H1 (cell line): ENCODE data around the gene BASP1. TPM values are rescaled to one million over a fixed set of nuclear protein-coding genes. Genes with fewer than 3 reads are reported as not detected.

Experiments
- CTCF ChIA-PET: fragments of 300-600 bp; sonication (Branson Sonifier 250); formaldehyde crosslinking; loops from one replicate; lab custom pipeline; 2021; ENCODE audit not compliant: partially characterized antibody; lab: Charles Lee
- POLR2A ChIA-PET: fragments of 300-600 bp; sonication (Branson Sonifier 250); formaldehyde crosslinking; loops from one replicate; lab custom pipeline; 2021; ENCODE audit warnings: inconsistent platforms; ENCODE audit not compliant: partially characterized antibody; lab: Charles Lee
- DNase-seq, 2 experiments: peaks; one replicate each; pipeline versions ENCODE4 v3.0.0 to v3.0.0-alpha.2; 2010 to 2022; ENCODE audit warnings: low spot score in 2 of 2, low read depth in 1 of 2, mixed read lengths in 1 of 2
- FAIRE-seq: peaks from 2 replicates; lab custom pipeline; 2011; peaks lifted over from hg19 to GRCh38; lab: Jason Lieb, UNC
- H2AFZ ChIP-seq: 2 replicates; pipeline ENCODE4 v1.8.1; 2012; ENCODE audit warnings: low read length, inconsistent platforms
- H2AK5ac ChIP-seq: 2 replicates; pipeline ENCODE4 v1.6.1; 2013; ENCODE audit warnings: low read depth, low read length
- H2BK120ac ChIP-seq: replicated peaks from 2 replicates; pipeline ENCODE3; 2013; ENCODE audit warnings: low read depth, low read length, inconsistent platforms
- H2BK12ac ChIP-seq: 2 replicates; pipeline ENCODE4 v1.6.1; 2013; ENCODE audit warnings: low read depth, low read length
- H2BK15ac ChIP-seq: 2 replicates; pipeline ENCODE4 v1.6.1; 2013; ENCODE audit warnings: low read length
- H2BK20ac ChIP-seq: 2 replicates; pipeline ENCODE4 v1.6.1; 2013; ENCODE audit warnings: low read length
- H2BK5ac ChIP-seq: 2 replicates; pipeline ENCODE4 v1.6.1; 2013; ENCODE audit warnings: low read depth, low read length
- H3K14ac ChIP-seq: 2 replicates; pipeline ENCODE4 v1.6.1; 2013; ENCODE audit warnings: inconsistent platforms; ENCODE audit not compliant: insufficient read length
- H3K18ac ChIP-seq: 2 replicates; pipeline ENCODE4 v1.6.1; 2013; ENCODE audit warnings: low read length; ENCODE audit errors: extremely low read depth
- H3K23ac ChIP-seq: 2 replicates; pipeline ENCODE4 v1.6.1; 2013; ENCODE audit warnings: inconsistent platforms; ENCODE audit not compliant: insufficient read length
- H3K23me2 ChIP-seq: 2 replicates; pipeline ENCODE4 v1.6.1; 2013; ENCODE audit warnings: low read depth, low read length
- H3K27ac ChIP-seq: 2 replicates; pipeline ENCODE4 v1.6.1; 2011; ENCODE audit warnings: low read depth, low read length, inconsistent platforms
- H3K27me3 ChIP-seq, 4 experiments: replicated peaks in 1 of 4; 1 replicate in 1 of 4; 2 replicates in 3 of 4; pipeline versions ENCODE4 v1.6.1 to v1.8.1; 2011 to 2013; ENCODE audit warnings: low read length in 3 of 4, mild to moderate bottlenecking in 3 of 4, inconsistent platforms in 2 of 4, mixed read lengths in 2 of 4, moderate library complexity in 1 of 4; ENCODE audit not compliant: control insufficient read depth in 3 of 4, insufficient read depth in 3 of 4; ENCODE audit errors: extremely low read depth in 1 of 4
- H3K36me3 ChIP-seq, 4 experiments: 2 replicates each; pipeline versions ENCODE4 v1.6.1 to v1.8.1; 2011 to 2013; ENCODE audit warnings: mild to moderate bottlenecking in 4 of 4, low read length in 3 of 4, moderate library complexity in 2 of 4, control low read depth in 1 of 4, inconsistent platforms in 1 of 4; ENCODE audit not compliant: insufficient read depth in 4 of 4, control insufficient read depth in 2 of 4
- H3K4ac ChIP-seq: replicated peaks from 2 replicates; pipeline ENCODE3; 2013; ENCODE audit warnings: low read length, low read depth, mixed read lengths, inconsistent platforms; ENCODE audit not compliant: insufficient read length
- H3K4me1 ChIP-seq, 4 experiments: replicated peaks in 1 of 4; 1 replicate in 1 of 4; 2 replicates in 3 of 4; pipeline versions ENCODE4 v1.6.1 to v1.8.1; 2011 to 2013; ENCODE audit warnings: low read length in 3 of 4, inconsistent platforms in 2 of 4, mixed read lengths in 1 of 4; ENCODE audit not compliant: insufficient read depth in 4 of 4, control insufficient read depth in 3 of 4
- H3K4me2 ChIP-seq, 2 experiments: 2 replicates each; pipeline versions ENCODE4 v1.6.1 to v1.8.1; 2011 to 2013; ENCODE audit warnings: low read depth in 2 of 2, low read length in 2 of 2, control low read depth in 1 of 2, inconsistent platforms in 1 of 2, mild to moderate bottlenecking in 1 of 2; ENCODE audit not compliant: insufficient read depth in 1 of 2
- H3K4me3 ChIP-seq, 4 experiments: fragments of 200-600, 300-600 bp in 1 of 4; sonication (generic), shearing (Covaris generic), sonication (Bioruptor Twin) in 1 of 4; 2 replicates each; pipeline versions ENCODE4 v1.5.1 to v1.8.1; 2011 to 2016; ENCODE audit warnings: low read length in 4 of 4, low read depth in 3 of 4, control low read depth in 2 of 4, inconsistent platforms in 2 of 4, mild to moderate bottlenecking in 2 of 4, mixed read lengths in 1 of 4, moderate library complexity in 1 of 4; ENCODE audit not compliant: insufficient read depth in 2 of 4; ENCODE audit errors: extremely low read depth in 1 of 4
- H3K56ac ChIP-seq: replicated peaks from 2 replicates; pipeline ENCODE3; 2013; ENCODE audit warnings: low read depth, mild to moderate bottlenecking, mixed read lengths, low read length, inconsistent platforms; ENCODE audit not compliant: insufficient read length
- H3K79me1 ChIP-seq: 2 replicates; pipeline ENCODE4 v1.6.1; 2013; ENCODE audit warnings: low read depth, low read length, control low read depth
- H3K79me2 ChIP-seq, 2 experiments: 2 replicates each; pipeline versions ENCODE4 v1.6.1 to v1.8.1; 2012 to 2013; ENCODE audit warnings: low read length in 2 of 2, mild to moderate bottlenecking in 2 of 2, inconsistent platforms in 1 of 2; ENCODE audit not compliant: insufficient read depth in 2 of 2, control insufficient read depth in 1 of 2
- H3K9ac ChIP-seq, 4 experiments: replicated peaks in 1 of 4; 1 replicate in 1 of 4; 2 replicates in 3 of 4; pipeline versions ENCODE4 v1.6.1 to v1.8.1; 2011 to 2013; ENCODE audit warnings: low read depth in 3 of 4, low read length in 3 of 4, control low read depth in 2 of 4, mild to moderate bottlenecking in 2 of 4, moderate library complexity in 2 of 4, inconsistent platforms in 1 of 4; ENCODE audit errors: extremely low read depth in 1 of 4
- H3K9me3 ChIP-seq, 2 experiments: 2 replicates each; pipeline versions ENCODE4 v1.6.1 to v1.8.1; 2012 to 2013; ENCODE audit warnings: mild to moderate bottlenecking in 2 of 2, moderate library complexity in 2 of 2, control low read depth in 1 of 2, inconsistent platforms in 1 of 2, low read depth in 1 of 2, low read length in 1 of 2, mixed read lengths in 1 of 2; ENCODE audit not compliant: insufficient read depth in 2 of 2
- H4K20me1 ChIP-seq, 2 experiments: replicated peaks in 1 of 2; 2 replicates each; pipeline versions ENCODE3 to v1.8.1; 2011 to 2013; ENCODE audit warnings: inconsistent platforms in 2 of 2, low read length in 2 of 2, mild to moderate bottlenecking in 1 of 2; ENCODE audit not compliant: insufficient read depth in 2 of 2, control insufficient read depth in 1 of 2
- H4K5ac ChIP-seq: 2 replicates; pipeline ENCODE4 v1.6.1; 2013; ENCODE audit warnings: low read length, low read depth, mixed read lengths, inconsistent platforms; ENCODE audit not compliant: insufficient read length
- H4K8ac ChIP-seq: 2 replicates; pipeline ENCODE4 v1.8.0; 2013; ENCODE audit warnings: mild to moderate bottlenecking, moderate library complexity, low read length, inconsistent platforms; ENCODE audit not compliant: insufficient read depth; ENCODE audit errors: extremely low read depth
- H4K91ac ChIP-seq: replicated peaks from 2 replicates; pipeline ENCODE3; 2013; ENCODE audit warnings: low read length, mixed read lengths, inconsistent platforms; ENCODE audit not compliant: insufficient read length
- WGBS, 2 experiments: shearing (Covaris generic) in 1 of 2; methylation state at CpG; one replicate each; pipeline versions ENCODE4 v1.1.6 to v1.1.7; 2013 to 2015; ENCODE audit warnings: low lambda C conversion rate in 2 of 2, mixed read lengths in 2 of 2, inconsistent platforms in 1 of 2, low coverage in 1 of 2, missing lambda C conversion rate in 1 of 2; ENCODE audit not compliant: insufficient replicate concordance in 2 of 2, insufficient coverage in 1 of 2, insufficient read length in 1 of 2; ENCODE audit errors: extremely low coverage in 1 of 2, missing lambda C conversion rate in 1 of 2; 5-methylcytosine and 5-hydroxymethylcytosine counted together
- polyA plus RNA-seq, 7 experiments: library from polyadenylated mRNA; depleted of rRNA in 3 of 7; stranded (reverse) in 5 of 7; unstranded in 2 of 7; fragments of >200 nt in 5 of 7; fragments of 200-250 nt in 2 of 7; gene quantifications; 1 replicate in 5 of 7; 2 replicates in 1 of 7; 4 replicates in 1 of 7; pipeline versions ENCODE4 v1.2.1 to v1.2.3, GENCODE V29; 2011 to 2013; ENCODE audit warnings: missing spikeins in 2 of 7, mixed read lengths in 2 of 7
- total RNA-seq: library from RNA; stranded (reverse); fragmentation: NEBNext Ultra II Directional; extraction: Animal tissue kit (Norgen Biotek cat#: 25700); gene quantifications from 2 replicates; pipeline ENCODE4 v1.2.1, GENCODE V29; 2021

Gene BASP1
- total and polyA plus RNA-seq, 2 of the 8 experiments (the other 6 are each of a cell fraction or from before 2014, with no cell fraction given): 95.2 to 104 TPM

DNA sequence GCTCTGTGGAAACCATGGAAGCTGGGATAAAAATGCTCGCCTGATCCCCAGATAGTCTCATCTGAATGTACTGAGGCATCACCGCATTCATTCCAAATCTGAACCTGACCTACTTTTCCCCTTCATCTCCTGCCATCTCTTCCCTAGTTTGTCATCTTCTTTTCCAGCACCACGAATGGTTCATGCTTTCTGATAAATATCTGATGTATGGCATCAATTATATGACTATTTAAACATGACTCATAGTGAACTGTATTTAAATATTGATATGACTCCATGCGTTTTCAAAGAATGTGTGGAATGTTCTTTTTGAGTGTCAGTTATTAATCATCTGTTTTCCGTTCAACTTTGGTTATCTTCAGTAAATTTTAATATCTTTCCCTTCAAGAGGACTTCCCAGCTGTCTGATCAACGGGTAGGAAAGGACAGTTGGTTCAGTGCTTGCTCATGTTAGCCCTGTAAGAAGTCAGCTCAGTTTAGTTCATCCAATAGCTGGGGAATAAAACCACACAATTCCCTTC, 21.1 kb downstream of the BASP1 start:
- Histone ChIP-seq H4K20me1 (peaks cover 8 to 10% of the 10 kb centered on the region in 2 experiments), H2AK5ac (no peak overlapping the region), H3K36me3 (peaks cover 0 to 3% (median 2%) of the 10 kb centered on the region in 4 experiments; a peak in 3 of 8 replicates), H2BK20ac (no peak overlapping the region), H3K79me2 (peaks cover 2 to 90% of the 10 kb centered on the region in 2 experiments), H3K4ac (no peak overlapping the region), H3K23me2 (no peaks in the 10 kb centered on the region), H3K4me2 (no peak overlapping the region), H3K9me3 (no peaks in the 10 kb centered on the region), H2AFZ (no peak overlapping the region), H2BK120ac (no peak overlapping the region), H3K27ac (no peak overlapping the region), H4K91ac (no peak overlapping the region), H3K4me3 (no peak overlapping the region), H2BK15ac (no peak overlapping the region), H3K4me1 (peaks cover 0 to 3% (median 2%) of the 10 kb centered on the region in 4 experiments; a peak in 2 of 7 replicates), H4K8ac (no peak overlapping the region), H2BK5ac (no peak overlapping the region), H3K27me3 (no peaks in the 10 kb centered on the region), H2BK12ac (no peak overlapping the region), H3K23ac (no peak overlapping the region), H3K18ac (no peak overlapping the region), H4K5ac (no peak overlapping the region), H3K9ac (no peak overlapping the region), H3K14ac (no peak overlapping the region), H3K56ac (no peak overlapping the region), H3K79me1 (peaks cover 3% of the 10 kb centered on the region; the same call in 1 of the 2 replicates)
- WGBS, 2 experiments: 82% methylated on average over 6 of the region's 6 CpGs; no CpG with 5 or more reads in 1 of the 2 experiments
- CTCF ChIA-PET: interaction anchor here (0.9 kb wide), 2 partner anchors 35 to 347 kb away, joined by 3 read pairs; no protein-coding TSS in a partner anchor
- DNase-seq (no peak), FAIRE-seq (no peak)
- POLR2A ChIA-PET: interaction anchor here (1.2 kb wide), 1 partner anchor 18 kb away, joined by 3 read pairs; no protein-coding TSS in a partner anchor
